IMR-90 (cell line): ENCODE results near the gene STX11. TPM values are rescaled to one million over a fixed set of nuclear protein-coding genes. Genes with fewer than 3 reads are reported as not detected.

Experiments used
- ATAC-seq: fragments of 200-7000 bp; cut with Tn5 transposase; 2 replicates; pipeline ENCODE4 v1.9.1; 2020; ENCODE audit warnings: low read depth, mild to moderate bottlenecking, moderate library complexity
- BruUV-seq: library from RNA; stranded (reverse); fragments of 400-500 nt; replicated peaks from 2 replicates; lab custom pipeline; 2021; lab: Mats Ljungman, UMichigan
- CTCF ChIA-PET: fragments of 300-600 bp; formaldehyde crosslinking; extraction: SDS; loops from one replicate; lab custom pipeline; 2021; ENCODE audit warnings: antibody characterized with exemption; lab: Yijun Ruan, JAX
- POLR2A ChIA-PET: fragments of 300-600 bp; sonication (Branson Sonifier 250); formaldehyde crosslinking; loops from one replicate; lab custom pipeline; 2022; ENCODE audit warnings: antibody characterized with exemption; ENCODE audit not compliant: unreplicated experiment; lab: Charles Lee
- DNase-seq: peaks from one replicate; pipeline ENCODE4 v3.0.0; 2013
- H2AFZ ChIP-seq: replicated peaks from 2 replicates; pipeline ENCODE3; 2013; ENCODE audit warnings: low read length, mild to moderate bottlenecking; ENCODE audit not compliant: poor library complexity
- H2AK5ac ChIP-seq: 2 replicates; pipeline ENCODE4 v1.6.1; 2013; ENCODE audit warnings: low read depth, low read length, inconsistent platforms
- H2AK9ac ChIP-seq: replicated peaks from 2 replicates; pipeline ENCODE3; 2013; ENCODE audit warnings: mild to moderate bottlenecking, low read depth, low read length, moderate library complexity; ENCODE audit not compliant: poor library complexity
- H2BK120ac ChIP-seq: 2 replicates; pipeline ENCODE4 v1.6.1; 2013; ENCODE audit warnings: low read depth, low read length, inconsistent platforms
- H2BK15ac ChIP-seq: 3 replicates; pipeline ENCODE4 v1.6.1; 2013; ENCODE audit warnings: low read depth, low read length, inconsistent platforms
- H2BK20ac ChIP-seq: 2 replicates; pipeline ENCODE4 v1.6.1; 2013; ENCODE audit warnings: low read depth, mild to moderate bottlenecking, inconsistent platforms, low read length, moderate library complexity
- H2BK5ac ChIP-seq: 2 replicates; pipeline ENCODE4 v1.6.1; 2013; ENCODE audit warnings: mild to moderate bottlenecking, low read depth, low read length, inconsistent platforms; ENCODE audit not compliant: poor library complexity, severe bottlenecking
- H3K14ac ChIP-seq: replicated peaks from 2 replicates; pipeline ENCODE4 v1.6.1; 2013; ENCODE audit warnings: low read depth, low read length, inconsistent platforms
- H3K18ac ChIP-seq: 2 replicates; pipeline ENCODE4 v1.6.1; 2013; ENCODE audit warnings: low read depth, low read length, control low read depth
- H3K23ac ChIP-seq: 2 replicates; pipeline ENCODE4 v1.6.1; 2013; ENCODE audit warnings: low read depth, low read length, inconsistent platforms
- H3K27ac ChIP-seq: 2 replicates; pipeline ENCODE4 v1.5.1; 2013; ENCODE audit warnings: mild to moderate bottlenecking, control low read depth, low read length; ENCODE audit not compliant: insufficient read depth
- H3K27me3 ChIP-seq: 2 replicates; pipeline ENCODE4 v1.6.1; 2013; ENCODE audit warnings: low read length; ENCODE audit not compliant: control insufficient read depth, insufficient read depth
- H3K36me3 ChIP-seq: 2 replicates; pipeline ENCODE4 v1.6.1; 2013; ENCODE audit warnings: low read length, mixed read lengths; ENCODE audit not compliant: control insufficient read depth, insufficient read depth
- H3K4ac ChIP-seq: 2 replicates; pipeline ENCODE4 v1.6.1; 2013; ENCODE audit warnings: low read depth, low read length, inconsistent platforms
- H3K4me1 ChIP-seq: 2 replicates; pipeline ENCODE4 v1.6.1; 2013; ENCODE audit warnings: low read length, mixed read lengths; ENCODE audit not compliant: control insufficient read depth, insufficient read depth
- H3K4me2 ChIP-seq: 2 replicates; pipeline ENCODE4 v1.6.1; 2013; ENCODE audit warnings: low read depth, mild to moderate bottlenecking, control low read depth, low read length, moderate library complexity
- H3K4me3 ChIP-seq: 2 replicates; pipeline ENCODE4 v1.5.1; 2013; ENCODE audit warnings: low read depth, mild to moderate bottlenecking, control low read depth, low read length, moderate library complexity; ENCODE audit not compliant: insufficient read depth
- H3K56ac ChIP-seq: 2 replicates; pipeline ENCODE4 v1.6.1; 2013; ENCODE audit warnings: low read length, inconsistent platforms; ENCODE audit not compliant: insufficient read depth; ENCODE audit errors: extremely low read depth
- H3K79me1 ChIP-seq, 2 experiments: 2 replicates each; pipeline ENCODE4 v1.6.1; 2013; ENCODE audit warnings: low read length in 2 of 2, inconsistent platforms in 1 of 2, low read depth in 1 of 2
- H3K9ac ChIP-seq: 2 replicates; pipeline ENCODE4 v1.6.1; 2013; ENCODE audit warnings: low read depth, low read length, control low read depth
- H3K9me1 ChIP-seq: 2 replicates; pipeline ENCODE4 v1.6.1; 2013; ENCODE audit warnings: low read length, inconsistent platforms; ENCODE audit not compliant: insufficient read depth
- H3K9me3 ChIP-seq: 2 replicates; pipeline ENCODE4 v1.6.1; 2013; ENCODE audit warnings: low read length; ENCODE audit not compliant: control insufficient read depth, insufficient read depth
- H4K20me1 ChIP-seq: 2 replicates; pipeline ENCODE4 v1.6.1; 2013; ENCODE audit warnings: low read length, inconsistent platforms; ENCODE audit not compliant: insufficient read depth
- H4K5ac ChIP-seq: 2 replicates; pipeline ENCODE4 v1.6.1; 2013; ENCODE audit warnings: mild to moderate bottlenecking, low read depth, low read length, control low read depth
- H4K8ac ChIP-seq, 2 experiments: 2 replicates each; pipeline ENCODE4 v1.6.1; 2013; ENCODE audit warnings: low read depth in 2 of 2, low read length in 2 of 2, control low read depth in 1 of 2, inconsistent platforms in 1 of 2
- H4K91ac ChIP-seq: 2 replicates; pipeline ENCODE4 v1.6.1; 2013; ENCODE audit warnings: low read depth, low read length, inconsistent platforms; ENCODE audit not compliant: insufficient read depth
- BHLHE40 ChIP-seq: fragments of 150-350 bp; IDR thresholded peaks from 2 replicates; pipeline ENCODE4 v1.6.1; 2016; ENCODE audit warnings: mild to moderate bottlenecking, low read depth, low read length
- CEBPB ChIP-seq: IDR thresholded peaks from 2 replicates; pipeline ENCODE4 v1.6.1; 2012; ENCODE audit warnings: low read depth, low read length, improper control_type of control experiment
- CHD1 ChIP-seq: IDR thresholded peaks from 2 replicates; pipeline ENCODE4 v1.6.1; 2012; ENCODE audit warnings: low read depth, low read length, improper control_type of control experiment
- CTCF ChIP-seq: conservative IDR thresholded peaks from 2 replicates; pipeline ENCODE4 v1.5.1; 2012; ENCODE audit warnings: mild to moderate bottlenecking, low read depth, low read length, improper control_type of control experiment
- FOS ChIP-seq: fragments of 150-350 bp; IDR thresholded peaks from 2 replicates; pipeline ENCODE4 v1.6.1; 2016; ENCODE audit warnings: low read depth, low read length
- MAFK ChIP-seq: IDR thresholded peaks from 2 replicates; pipeline ENCODE4 v1.6.1; 2012; ENCODE audit warnings: low read depth, low read length, improper control_type of control experiment
- MAZ ChIP-seq: IDR thresholded peaks from 2 replicates; pipeline ENCODE4 v1.6.1; 2012; ENCODE audit warnings: low read depth, mild to moderate bottlenecking, low read length, improper control_type of control experiment, moderate library complexity, borderline replicate concordance
- MXI1 ChIP-seq: IDR thresholded peaks from 2 replicates; pipeline ENCODE4 v1.6.1; 2012; ENCODE audit warnings: low read depth, mild to moderate bottlenecking, low read length, moderate library complexity, borderline replicate concordance
- NFE2L2 ChIP-seq: fragments of 150-350 bp; IDR thresholded peaks from 2 replicates; pipeline ENCODE4 v1.6.1; 2016; ENCODE audit warnings: low read depth, mild to moderate bottlenecking, low read length
- POLR2A ChIP-seq: IDR thresholded peaks from 2 replicates; pipeline ENCODE4 v1.6.1; 2012; ENCODE audit warnings: mild to moderate bottlenecking, low read depth, low read length
- RAD21 ChIP-seq: IDR thresholded peaks from 2 replicates; pipeline ENCODE4 v1.6.1; 2012; ENCODE audit warnings: low read length, improper control_type of control experiment
- RCOR1 ChIP-seq: IDR thresholded peaks from 2 replicates; pipeline ENCODE4 v1.6.1; 2012; ENCODE audit warnings: mild to moderate bottlenecking, low read length, improper control_type of control experiment; ENCODE audit not compliant: insufficient replicate concordance
- SMC3 ChIP-seq: fragments of 150-350 bp; IDR thresholded peaks from 2 replicates; pipeline ENCODE4 v1.6.1; 2016; ENCODE audit warnings: low read depth, mild to moderate bottlenecking, antibody characterized with exemption, low read length, moderate library complexity
- USF2 ChIP-seq: fragments of 150-350 bp; IDR thresholded peaks from 2 replicates; pipeline ENCODE4 v1.6.1; 2017; ENCODE audit warnings: mild to moderate bottlenecking, antibody characterized with exemption, low read length, low read depth
- WGBS, 2 experiments: methylation state at CpG; one replicate each; pipeline versions ENCODE4 v1.1.5 to v1.1.7; 2013; ENCODE audit warnings: missing lambda C conversion rate in 2 of 2; ENCODE audit not compliant: insufficient read length in 1 of 2; ENCODE audit errors: extremely low coverage in 2 of 2; 5-methylcytosine and 5-hydroxymethylcytosine counted together
- dilution Hi-C: fragments of 300-500 bp; cut with HindIII; formaldehyde crosslinking; loops from one replicate; pipeline ENCODE4 v1.14.3; 2018; ENCODE audit warnings: low sequenced_read_pairs; ENCODE audit not compliant: unreplicated experiment
- in situ Hi-C: fragments of 300-500 bp; cut with MboI; formaldehyde crosslinking; loops from 3 replicates; pipeline ENCODE4 v1.14.3; 2019; ENCODE audit warnings: low sequenced_read_pairs, inconsistent platforms, mixed read lengths
- intact Hi-C: fragments of 100-400 bp; cut with micrococcal nuclease; formaldehyde crosslinking; loops from 2 replicates; pipeline ENCODE4 v1.10.0; 2022
- polyA plus RNA-seq, 3 experiments: library from polyadenylated mRNA; depleted of rRNA; stranded (reverse); fragments of >200 nt; gene quantifications; 2 replicates each; pipeline ENCODE4 v1.2.3, GENCODE V29; 2012; ENCODE audit warnings: low replicate concordance in 1 of 3
- total RNA-seq: library from RNA; depleted of rRNA; stranded (reverse); fragments of >200 nt; gene quantifications from 2 replicates; pipeline ENCODE4 v1.2.3, GENCODE V29; 2012

STX11 gene
- total and polyA plus RNA-seq, 2 of the 4 experiments (the other 2 are of a cell fraction): 0.54 to 0.68 TPM

GRCh38 chr6:144215932-144216667, 65.8 kb downstream of the STX11 start:
- Histone ChIP-seq H3K14ac (peak overlapping the region; percentile 82), H3K27ac (peak overlapping the region; percentile 72), H3K9me1 (peaks cover 5% of the 10 kb centered on the region), H2AK9ac (peak overlapping the region; percentile 84), H2AFZ (peak overlapping the region; percentile 97), H3K4ac (peak overlapping the region; percentile 66), H4K91ac (peak overlapping the region; percentile 42), H2AK5ac (no peak overlapping the region; the same call in 1 of the 2 replicates), H3K4me3 (peak overlapping the region; percentile 58), H2BK15ac (peak overlapping the region; percentile 8; the same call in 1 of the 3 replicates), H3K27me3 (no peaks in the 10 kb centered on the region), H3K4me2 (peak overlapping the region; percentile 82), H3K18ac (peak overlapping the region; percentile 9), H2BK5ac (peak overlapping the region; percentile 84), H3K56ac (peak overlapping the region; percentile 73; the same call in 1 of the 2 replicates), H3K9ac (peak overlapping the region; percentile 66), H4K20me1 (no peaks in the 10 kb centered on the region), H3K9me3 (no peaks in the 10 kb centered on the region; the same call in 1 of the 2 replicates), H2BK20ac (0 out of 2 replicates have a peak overlapping the region, but pooled peaks have one; percentile 18), H3K23ac (peak overlapping the region; percentile 95), H3K36me3 (no peaks in the 10 kb centered on the region), H2BK120ac (peak overlapping the region; percentile 66), H3K4me1 (peaks cover 8% of the 10 kb centered on the region), H4K8ac (peak overlapping the region; percentile 81 to 92; a peak in 3 of 4 replicates), H3K79me1 (no peaks in the 10 kb centered on the region), H4K5ac (peak overlapping the region; percentile 76)
- dilution Hi-C loops (no loop called here), in situ Hi-C loops (no loop called here), intact Hi-C loops (loop anchor here (1.0 to 5.0 kb wide), 6 partner anchors 48 to 1744 kb away; partner anchors contain the start of genes STX11 and UTRN)
- WGBS, 2 experiments: 0% methylated on average over 5 of the region's 61 CpGs; no CpG with 5 or more reads in 1 of the 2 experiments
- peak; percentile 98 for DNase-seq
- peak; percentile 89 for ATAC-seq
- no TSS peak for BruUV-seq
- POLR2A ChIA-PET: no interaction called here
- CTCF ChIA-PET: interaction anchor here (0.6 to 0.8 kb wide), 5 partner anchors 26 to 193 kb away, joined by 3 to 4 read pairs (median 3); no protein-coding TSS in a partner anchor
- TF ChIP-seq SMC3: peak; percentile 49
- TF ChIP-seq NFE2L2: 0 out of 2 replicates have a peak, but pooled peaks have one; percentile 2
- TF ChIP-seq CHD1: peak; percentile 91; the same call in 1 of the 2 replicates
- no peak for TF ChIP-seq RCOR1
- no peak for TF ChIP-seq MAFK
- peak; percentile 60; the same call in 1 of the 2 replicates for TF ChIP-seq MXI1
- TF ChIP-seq CTCF: peak; percentile 83
- no peak for TF ChIP-seq CEBPB
- no peak for TF ChIP-seq USF2
- peak; percentile 99 for TF ChIP-seq MAZ
- TF ChIP-seq POLR2A: 0 out of 2 replicates have a peak, but pooled peaks have one; percentile 33
- peak; percentile 98 for TF ChIP-seq FOS
- TF ChIP-seq RAD21: peak; percentile 81
- TF ChIP-seq BHLHE40: peak; percentile 90
